Measurements from ENCODE around the gene B4GAT1. TPM values are rescaled to one million over a fixed set of nuclear protein-coding genes. Genes with fewer than 3 reads are reported as not detected.

The B4GAT1 gene
- total and polyA plus RNA-seq, 9 of the 15 experiments (the other 6 are each of a cell fraction or from before 2014, with no cell fraction given), result 0.86 to 9.5 (median 3.8) TPM

- TF ChIP-seq ZNF165 (CRISPR knock-in tag; IDR thresholded peaks at IDR 0.05; ENCODE audit: borderline replicate concordance) (no peak), CREB1 (IDR thresholded peaks at IDR 0.05) (no peak), CREB1 (CRISPR knock-in tag; IDR thresholded peaks at IDR 0.05) (no peak), FOXK2 (conservative IDR thresholded peaks at IDR 0.05 in 1 of 2, IDR thresholded peaks at IDR 0.05 in 1 of 2; ENCODE audit: low read depth in 2 of 2) (no peak), ARID3A (IDR thresholded peaks at IDR 0.05; ENCODE audit: borderline replicate concordance, low read depth, low read length) (no peak), RBM14 (IDR thresholded peaks at IDR 0.05; ENCODE audit: borderline replicate concordance, insufficient read depth, low read depth, low read length) (0 out of 2 replicates have a peak, but pooled peaks have one; percentile 22), ZEB2 (IDR thresholded peaks at IDR 0.05) (no peak), ZNF589 (CRISPR knock-in tag; IDR thresholded peaks at IDR 0.05; ENCODE audit: low read depth) (no peak), POLR2AphosphoS2 (IDR thresholded peaks at IDR 0.05; ENCODE audit: low read length) (no peak), CXXC5 (CRISPR knock-in tag; IDR thresholded peaks at IDR 0.05) (no peak)
These were observed 33.9 kb downstream of the B4GAT1 start (continued) for GRCh38 chr11:66313321-66314185.
